ENCODE data around the gene VPS37D.
"Not testable (repeated sequence)": the region's sequence is repeated elsewhere in the genome, so short reads cannot be mapped to it uniquely, and the experiment has no call there.

- not testable (repeated sequence) for TF ChIP-seq CTCF (IDR thresholded peaks at IDR 0.05); ZFX (IDR thresholded peaks at IDR 0.05; ENCODE audit: borderline replicate concordance)
Observed at GRCh38 chr7:73713319-73713718, 45.7 kb downstream of the VPS37D start.
